GM12874 (cell line): ENCODE measurements around the gene GIGYF2.

Experiments used
- TF ChIP-seq, protein P1 (sequence below): IDR thresholded peaks from 2 replicates; pipeline ENCODE4 v1.5.1; 2011; ENCODE audit warnings: low read depth, mild to moderate bottlenecking, control low read depth, low read length, moderate library complexity; ENCODE audit not compliant: insufficient read depth

Gene GIGYF2

DNA sequence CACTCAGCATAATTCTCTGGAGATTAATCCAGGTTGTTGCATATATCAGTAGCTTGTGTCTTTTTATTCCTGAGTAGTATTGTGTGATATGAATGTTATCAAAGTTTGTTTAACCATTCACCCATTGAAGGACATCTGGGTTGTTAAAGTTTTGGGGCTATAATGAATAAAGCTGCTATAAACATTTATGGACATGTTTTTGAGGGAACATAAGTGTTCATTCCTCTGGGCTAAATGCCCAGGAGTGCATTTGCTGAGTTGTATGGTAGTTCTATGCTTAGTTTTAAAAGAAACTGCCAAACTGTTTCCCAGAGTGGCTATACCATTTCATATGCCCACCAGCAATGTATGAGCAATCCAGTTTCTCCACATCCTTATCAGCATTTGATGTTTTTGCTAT is 101.1 kb downstream of the GIGYF2 start:
- TF ChIP-seq, protein P1, sequence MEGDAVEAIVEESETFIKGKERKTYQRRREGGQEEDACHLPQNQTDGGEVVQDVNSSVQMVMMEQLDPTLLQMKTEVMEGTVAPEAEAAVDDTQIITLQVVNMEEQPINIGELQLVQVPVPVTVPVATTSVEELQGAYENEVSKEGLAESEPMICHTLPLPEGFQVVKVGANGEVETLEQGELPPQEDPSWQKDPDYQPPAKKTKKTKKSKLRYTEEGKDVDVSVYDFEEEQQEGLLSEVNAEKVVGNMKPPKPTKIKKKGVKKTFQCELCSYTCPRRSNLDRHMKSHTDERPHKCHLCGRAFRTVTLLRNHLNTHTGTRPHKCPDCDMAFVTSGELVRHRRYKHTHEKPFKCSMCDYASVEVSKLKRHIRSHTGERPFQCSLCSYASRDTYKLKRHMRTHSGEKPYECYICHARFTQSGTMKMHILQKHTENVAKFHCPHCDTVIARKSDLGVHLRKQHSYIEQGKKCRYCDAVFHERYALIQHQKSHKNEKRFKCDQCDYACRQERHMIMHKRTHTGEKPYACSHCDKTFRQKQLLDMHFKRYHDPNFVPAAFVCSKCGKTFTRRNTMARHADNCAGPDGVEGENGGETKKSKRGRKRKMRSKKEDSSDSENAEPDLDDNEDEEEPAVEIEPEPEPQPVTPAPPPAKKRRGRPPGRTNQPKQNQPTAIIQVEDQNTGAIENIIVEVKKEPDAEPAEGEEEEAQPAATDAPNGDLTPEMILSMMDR, result no peak

DNA sequence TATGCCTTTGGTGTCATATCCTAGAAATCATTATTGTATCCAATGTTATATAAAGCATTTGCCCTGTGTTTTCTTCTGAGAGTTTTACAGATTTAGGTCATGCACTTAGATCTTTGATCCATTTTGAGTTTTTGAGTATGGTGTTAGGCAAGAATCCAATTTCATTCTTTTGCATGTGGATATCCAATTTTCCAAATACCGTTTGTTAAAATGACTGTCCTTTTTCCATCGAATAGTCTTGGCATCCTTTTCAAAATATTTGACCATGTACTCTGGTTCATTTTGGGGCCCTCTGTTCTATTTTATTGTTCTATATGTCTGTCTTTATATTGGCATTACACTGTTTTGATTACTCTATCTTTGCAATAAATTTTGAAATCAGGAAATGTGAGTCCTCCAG is 103.0 kb downstream of the GIGYF2 start:
- TF ChIP-seq, protein P1, result no peak

DNA sequence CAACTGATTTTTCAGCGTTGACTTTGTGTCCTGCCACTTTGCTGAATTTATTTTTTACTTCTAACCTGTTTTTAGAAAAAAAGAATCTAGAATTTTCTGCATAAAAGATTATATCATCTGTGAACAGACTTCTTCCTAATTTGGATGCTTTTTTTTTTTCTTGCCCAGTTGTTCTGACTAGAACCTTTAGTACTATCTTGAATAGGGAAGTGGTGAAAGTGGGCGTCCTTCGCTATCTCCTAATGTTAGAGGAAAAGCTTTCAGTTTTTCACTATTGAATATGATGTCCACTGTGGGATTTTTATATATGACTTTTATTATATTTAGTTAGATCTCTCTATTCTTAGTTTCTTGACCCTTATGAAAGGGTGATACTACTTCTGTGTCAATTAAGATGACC is 105.0 kb downstream of the GIGYF2 start:
- TF ChIP-seq, protein P1, result no peak

DNA sequence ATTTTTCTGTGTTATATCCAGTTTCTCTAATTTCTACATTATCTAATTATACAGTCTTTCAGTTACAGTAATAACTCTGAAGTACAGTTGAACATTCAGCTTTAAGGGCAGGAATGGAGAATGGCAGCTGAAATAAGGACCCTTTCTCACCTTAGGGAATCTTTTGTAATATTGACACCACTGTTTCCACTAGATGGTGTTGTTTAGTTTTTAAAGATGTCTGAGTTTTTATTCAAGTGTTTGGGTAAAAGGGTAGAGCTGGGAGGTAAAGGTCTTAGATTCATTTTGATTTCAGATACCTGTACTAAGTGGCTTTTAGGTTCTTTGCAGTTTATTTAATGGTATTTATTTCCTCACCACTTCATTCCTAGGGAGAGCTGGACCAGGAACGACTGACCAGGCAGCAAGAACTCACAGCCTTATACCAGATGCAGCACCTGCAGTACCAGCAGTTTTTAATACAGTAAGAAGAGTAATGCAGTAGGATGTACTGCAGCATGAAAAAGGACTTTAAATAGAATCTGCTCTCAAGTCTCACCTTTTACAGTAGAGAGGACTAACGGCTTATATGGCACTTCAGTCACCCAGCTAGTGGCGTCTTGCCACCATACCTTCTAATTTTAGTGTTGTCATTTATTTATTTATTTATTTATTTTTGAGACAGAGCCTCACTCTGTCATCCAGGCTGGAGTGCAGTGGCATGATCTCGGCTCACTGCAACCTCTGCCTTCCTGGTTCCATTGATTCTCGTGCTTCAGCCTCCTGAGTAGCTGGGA is 112.4 kb downstream of the GIGYF2 start:
- TF ChIP-seq, protein P1, result no peak

DNA sequence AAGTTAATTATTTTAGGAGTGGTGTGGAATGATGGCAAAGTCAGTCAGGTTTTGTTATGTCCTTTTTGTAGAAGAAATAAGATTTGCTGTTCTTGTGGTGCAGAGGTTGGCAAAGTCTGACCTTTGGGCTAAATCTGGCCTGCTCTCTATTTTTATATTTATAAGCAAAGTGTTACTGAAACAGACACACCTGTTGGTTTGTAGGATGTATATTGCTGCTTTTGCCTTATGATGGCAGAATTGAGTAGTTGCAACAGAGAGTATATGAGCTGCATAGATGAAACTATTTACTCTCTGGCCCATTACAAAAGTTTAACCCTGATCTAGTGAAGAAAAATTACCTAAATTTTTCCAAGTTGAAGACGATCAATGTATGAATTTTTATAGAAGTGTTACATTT is 113.3 kb downstream of the GIGYF2 start:
- TF ChIP-seq, protein P1, result no peak

DNA sequence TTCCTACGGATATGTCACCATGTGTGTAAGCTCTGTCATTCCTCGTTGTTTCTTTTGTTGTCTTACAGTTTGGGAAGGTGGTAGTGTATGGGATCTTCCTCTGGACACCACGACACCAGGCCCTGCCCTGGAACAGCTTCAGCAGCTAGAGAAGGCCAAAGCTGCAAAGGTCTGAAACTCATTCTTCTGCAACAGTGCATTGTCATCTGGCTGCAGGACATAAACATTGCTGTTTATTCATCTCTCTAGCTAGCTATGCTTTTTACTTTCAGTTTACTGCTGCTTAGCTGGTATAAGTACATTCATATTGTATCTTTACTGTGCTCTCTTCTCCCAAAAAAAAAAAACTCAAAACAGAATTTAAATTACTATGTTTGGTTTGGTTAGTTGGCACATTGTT is 118.4 kb downstream of the GIGYF2 start:
- TF ChIP-seq, protein P1, result no peak

DNA sequence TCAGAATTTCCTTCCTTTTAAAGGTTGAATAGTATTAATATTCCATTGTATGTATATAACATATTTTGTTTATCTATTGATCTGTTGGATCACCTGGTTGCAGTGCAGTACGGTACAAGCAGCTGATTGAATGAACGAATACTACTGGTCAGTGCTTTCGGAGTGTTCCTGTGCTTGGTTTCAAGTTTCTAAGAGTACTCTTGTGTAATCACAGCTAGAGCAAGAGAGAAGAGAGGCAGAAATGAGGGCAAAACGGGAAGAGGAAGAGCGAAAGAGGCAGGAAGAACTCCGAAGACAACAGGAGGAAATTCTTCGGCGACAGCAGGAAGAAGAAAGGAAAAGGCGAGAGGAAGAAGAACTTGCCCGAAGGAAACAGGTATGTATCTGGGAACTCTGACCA is 119.5 kb downstream of the GIGYF2 start:
- TF ChIP-seq, protein P1, result no peak
